Muscle of leg (tissue), 16 donors: ENCODE results near the gene FIBIN. TPM values are rescaled to one million over a fixed set of nuclear protein-coding genes. Genes with fewer than 3 reads are reported as not detected.

Source experiments
- DNase-seq: peaks from one replicate; pipeline ENCODE4 v3.0.0; 2013
- H3K27ac ChIP-seq: one replicate; pipeline ENCODE4 v1.5.1; 2013; ENCODE audit warnings: mild to moderate bottlenecking, low read length, control low read depth
- H3K27me3 ChIP-seq: one replicate; pipeline ENCODE4 v1.6.1; 2013; ENCODE audit warnings: low read length; ENCODE audit not compliant: control insufficient read depth, insufficient read depth
- H3K36me3 ChIP-seq: one replicate; pipeline ENCODE4 v1.6.1; 2013; ENCODE audit warnings: low read length; ENCODE audit not compliant: control insufficient read depth, insufficient read depth
- H3K4me1 ChIP-seq: one replicate; pipeline ENCODE4 v1.6.1; 2013; ENCODE audit warnings: low read length; ENCODE audit not compliant: control insufficient read depth, insufficient read depth
- H3K4me3 ChIP-seq: one replicate; pipeline ENCODE4 v1.5.1; 2013; ENCODE audit warnings: low read length, control low read depth
- H3K9me3 ChIP-seq: replicated peaks from 2 replicates; pipeline ENCODE4 v1.6.1; 2013; ENCODE audit warnings: low read depth, low read length; ENCODE audit not compliant: control insufficient read depth
- WGBS: methylation state at CpG from one replicate; pipeline ENCODE4 v1.1.5; 2013; ENCODE audit warnings: missing lambda C conversion rate; ENCODE audit not compliant: insufficient coverage; 5-methylcytosine and 5-hydroxymethylcytosine counted together
- long read RNA-seq, 11 donors: transcript quantifications; one replicate each; lab custom pipeline, GENCODE V29; 2026
- polyA plus RNA-seq, 8 donors: library from polyadenylated mRNA; unstranded; fragments of 120-200 nt; gene quantifications; one replicate each; pipeline versions ENCODE4 v1.2.1 to v1.2.3, GENCODE V29; 2013; ENCODE audit warnings: inconsistent platforms in 1 of 8, low replicate concordance in 1 of 8; ENCODE audit not compliant: insufficient read length in 8 of 8, insufficient read depth in 1 of 8
- total RNA-seq: library from RNA; stranded (reverse); fragments of 120-200 nt; gene quantifications from one replicate; pipeline ENCODE4 v1.2.4, GENCODE V29; 2013

FIBIN gene
- total RNA-seq (48.0 TPM), polyA plus RNA-seq (100 to 1,000 TPM in 1 of 8 donors, 10 to 100 TPM in 7; 25.8 to 108 (median 50.1) TPM)
- long read RNA-seq, donor 1, transcript FIBIN-201 (1 exons, 1,938 nt), result major isoform, 10 of 10 reads
- long read RNA-seq, donor 1, partial matches to known transcripts, result 0 of 10 reads
- long read RNA-seq, donor 1, other reads (novel, unspliced or antisense), result 0 of 10 reads
- long read RNA-seq, donor 2, partial matches to known transcripts, result 0 of 4 reads
- long read RNA-seq, donor 2, other reads (novel, unspliced or antisense), result 0 of 4 reads
- long read RNA-seq, donor 3, transcript FIBIN-201 (1 exons, 1,938 nt), result major isoform, 18 of 18 reads
- long read RNA-seq, donor 3, partial matches to known transcripts, result 0 of 18 reads
- long read RNA-seq, donor 3, other reads (novel, unspliced or antisense), result 0 of 18 reads
- long read RNA-seq, donor 4, transcript FIBIN-201 (1 exons, 1,938 nt), result major isoform, 20 of 20 reads
- long read RNA-seq, donor 4, partial matches to known transcripts, result 0 of 20 reads
- long read RNA-seq, donor 4, other reads (novel, unspliced or antisense), result 0 of 20 reads
- long read RNA-seq, donor 5, transcript FIBIN-201 (1 exons, 1,938 nt), result major isoform, 87 of 87 reads
- long read RNA-seq, donor 5, partial matches to known transcripts, result 0 of 87 reads
- long read RNA-seq, donor 5, other reads (novel, unspliced or antisense), result 0 of 87 reads
- long read RNA-seq, donor 6, transcript FIBIN-201 (1 exons, 1,938 nt), result major isoform, 34 of 34 reads
- long read RNA-seq, donor 6, partial matches to known transcripts, result 0 of 34 reads
- long read RNA-seq, donor 6, other reads (novel, unspliced or antisense), result 0 of 34 reads
- long read RNA-seq, donor 7, transcript FIBIN-201 (1 exons, 1,938 nt), result major isoform, 79 of 79 reads
- long read RNA-seq, donor 7, partial matches to known transcripts, result 0 of 79 reads
- long read RNA-seq, donor 7, other reads (novel, unspliced or antisense), result 0 of 79 reads
- long read RNA-seq, donor 8, transcript FIBIN-201 (1 exons, 1,938 nt), result major isoform, 34 of 34 reads
- long read RNA-seq, donor 8, partial matches to known transcripts, result 0 of 34 reads
- long read RNA-seq, donor 8, other reads (novel, unspliced or antisense), result 0 of 34 reads
- long read RNA-seq, donor 9, transcript FIBIN-201 (1 exons, 1,938 nt), result major isoform, 27 of 27 reads
- long read RNA-seq, donor 9, partial matches to known transcripts, result 0 of 27 reads
- long read RNA-seq, donor 9, other reads (novel, unspliced or antisense), result 0 of 27 reads
- long read RNA-seq, donor 10, transcript FIBIN-201 (1 exons, 1,938 nt), result major isoform, 45 of 45 reads
- long read RNA-seq, donor 10, partial matches to known transcripts, result 0 of 45 reads
- long read RNA-seq, donor 10, other reads (novel, unspliced or antisense), result 0 of 45 reads
- long read RNA-seq, donor 11, transcript FIBIN-201 (1 exons, 1,938 nt), result major isoform, 22 of 22 reads
- long read RNA-seq, donor 11, partial matches to known transcripts, result 0 of 22 reads
- long read RNA-seq, donor 11, other reads (novel, unspliced or antisense), result 0 of 22 reads

GRCh38 chr11:26993965-26994457 lies at the start of gene FIBIN:
TSS of gene FIBIN (plus strand) at chr11:26994112. CDS start at chr11:26994527, 415 bp downstream.
- 1% methylated on average over 20 of the region's 22 CpGs for WGBS
- no peaks in the 10 kb centered on the region for H3K27me3 ChIP-seq
- H3K4me1 ChIP-seq, result peaks cover 3% of the 10 kb centered on the region
- H3K27ac ChIP-seq, result peak within 1 kb of the TSS; percentile 90
- H3K9me3 ChIP-seq, result no peaks in the 10 kb centered on the region
- no peaks in the 10 kb centered on the region for H3K36me3 ChIP-seq
- peak; percentile 96 for DNase-seq
- H3K4me3 ChIP-seq, result peak within 1 kb of the TSS; percentile 70

GRCh38 chr11:26944866-26945664 lies 48.8 kb upstream of the FIBIN start:
- 50% methylated on average over 2 of the region's 3 CpGs for WGBS
- Histone ChIP-seq H3K27ac (no peak overlapping the region), H3K4me3 (no peak overlapping the region), H3K4me1 (peaks cover 6% of the 10 kb centered on the region), H3K36me3 (no peaks in the 10 kb centered on the region), H3K9me3 (no peaks in the 10 kb centered on the region), H3K27me3 (no peaks in the 10 kb centered on the region)
- peak; percentile 75 for DNase-seq

GRCh38 chr11:26946257-26946716 lies 47.6 kb upstream of the FIBIN start:
- no peak for DNase-seq
- H3K27me3 ChIP-seq, result no peaks in the 10 kb centered on the region
- no peak overlapping the region for H3K4me3 ChIP-seq
- H3K4me1 ChIP-seq, result peaks cover 6% of the 10 kb centered on the region
- no peaks in the 10 kb centered on the region for H3K9me3 ChIP-seq
- H3K27ac ChIP-seq, result no peak overlapping the region
- WGBS, result 83% methylated on average over 1 of the region's 2 CpGs
- H3K36me3 ChIP-seq, result no peaks in the 10 kb centered on the region

- H3K27ac ChIP-seq, result peak overlapping the region; percentile 69
- H3K4me3 ChIP-seq, result no peak overlapping the region
- WGBS, result no CpG with 5 or more reads among the region's 2 CpGs
- H3K4me1 ChIP-seq, result peaks cover 6% of the 10 kb centered on the region
- H3K36me3 ChIP-seq, result no peaks in the 10 kb centered on the region
- no peaks in the 10 kb centered on the region for H3K27me3 ChIP-seq
- peak; percentile 94 for DNase-seq
- H3K9me3 ChIP-seq, result no peaks in the 10 kb centered on the region
These were observed 46.5 kb upstream of the FIBIN start for GRCh38 chr11:26947379-26947844.

- Histone ChIP-seq H3K4me1 (peaks cover 6% of the 10 kb centered on the region), H3K27me3 (no peaks in the 10 kb centered on the region), H3K36me3 (no peaks in the 10 kb centered on the region), H3K9me3 (no peaks in the 10 kb centered on the region), H3K27ac (peak overlapping the region; percentile 69), H3K4me3 (no peak overlapping the region)
- WGBS, result no CpG with 5 or more reads among the region's 3 CpGs
- no peak for DNase-seq
These were observed 45.8 kb upstream of the FIBIN start for GRCh38 chr11:26947904-26948639.

GRCh38 chr11:26948881-26949280 lies 45.0 kb upstream of the FIBIN start:
- Histone ChIP-seq H3K4me3 (no peak overlapping the region), H3K9me3 (no peaks in the 10 kb centered on the region), H3K4me1 (peaks cover 6% of the 10 kb centered on the region), H3K27ac (no peak overlapping the region), H3K27me3 (no peaks in the 10 kb centered on the region), H3K36me3 (no peaks in the 10 kb centered on the region)
- DNase-seq, result no peak
- WGBS, result no CpG with 5 or more reads among the region's 1 CpG

- no peak overlapping the region for H3K4me3 ChIP-seq
- H3K36me3 ChIP-seq, result no peaks in the 10 kb centered on the region
- peak; percentile 38 for DNase-seq
- no peak overlapping the region for H3K27ac ChIP-seq
- no peaks in the 10 kb centered on the region for H3K27me3 ChIP-seq
- H3K4me1 ChIP-seq, result peaks cover 6% of the 10 kb centered on the region
- no peaks in the 10 kb centered on the region for H3K9me3 ChIP-seq
- 100% methylated on average over 1 of the region's 2 CpGs for WGBS
These were observed 44.1 kb upstream of the FIBIN start for GRCh38 chr11:26949846-26950245.

GRCh38 chr11:26950260-26950719 lies 43.6 kb upstream of the FIBIN start:
- DNase-seq, result no peak
- Histone ChIP-seq H3K4me3 (no peak overlapping the region), H3K36me3 (no peaks in the 10 kb centered on the region), H3K27me3 (no peaks in the 10 kb centered on the region), H3K4me1 (peaks cover 4% of the 10 kb centered on the region), H3K27ac (no peak overlapping the region), H3K9me3 (no peaks in the 10 kb centered on the region)
- WGBS, result 97% methylated on average over 5 of the region's 5 CpGs
